GM12892 (cell line): ENCODE data around the gene TMEM222.

Experiments used
- POLR2A ChIP-seq: IDR thresholded peaks from 2 replicates; pipeline ENCODE4 v1.6.1; 2011; ENCODE audit warnings: low read depth, low read length, control low read depth
- POLR2AphosphoS5 ChIP-seq: IDR thresholded peaks from 2 replicates; pipeline ENCODE4 v1.6.1; 2011; ENCODE audit warnings: low read depth, low read length, control low read depth
- TAF1 ChIP-seq: IDR thresholded peaks from 2 replicates; pipeline ENCODE4 v1.6.1; 2011; ENCODE audit warnings: low read depth, mild to moderate bottlenecking, control low read depth, low read length, borderline replicate concordance

DNA sequence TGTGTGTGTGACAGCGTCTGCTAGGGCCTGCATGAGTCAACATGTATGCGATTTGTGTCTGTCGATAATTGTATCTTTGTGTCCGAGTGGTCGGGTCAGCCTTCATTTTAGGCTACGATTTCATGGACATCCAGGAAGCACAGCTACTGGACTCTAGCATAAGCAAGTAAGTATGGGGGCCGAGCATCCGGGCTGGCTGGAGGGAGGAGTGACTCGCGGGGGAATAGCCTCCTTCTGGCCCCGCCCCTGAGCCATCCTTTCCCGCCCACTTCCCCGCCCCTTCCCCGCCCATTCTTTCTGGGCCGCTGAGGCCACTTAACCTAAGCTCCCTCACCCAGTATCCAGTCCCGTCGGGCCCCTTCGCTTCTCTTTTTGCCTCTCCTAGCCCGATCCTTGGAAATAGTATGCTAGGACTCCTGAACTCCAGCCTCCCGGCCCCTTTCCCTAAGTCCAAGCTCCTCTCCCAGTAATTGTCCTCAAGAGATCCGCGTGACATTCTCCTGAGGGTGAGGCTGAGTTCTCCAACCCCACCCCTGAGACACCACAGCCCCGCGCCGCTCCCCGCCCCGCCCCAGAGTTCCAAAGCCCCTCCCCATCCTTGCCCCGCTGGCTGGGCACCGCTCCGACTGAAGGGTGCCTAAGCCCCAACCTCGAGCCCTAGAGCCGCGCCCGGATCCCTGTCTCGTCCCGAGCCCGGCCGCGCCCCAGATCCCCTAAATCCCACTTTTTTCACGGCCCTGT, 43.6 kb downstream of the TMEM222 start:
- TF ChIP-seq POLR2AphosphoS5 (no peak), POLR2A (no peak; the same call in 1 of the 2 replicates), TAF1 (no peak)
